Stimulated activated CD8-positive, alpha-beta memory T cell treated with anti-CD3 and anti-CD28 coated beads, Interleukin-7, amount 100 ng/mL, for 4 hours (primary cell): ENCODE data around the gene FOXO3B.
"Not testable (repeated sequence)": the region's sequence is repeated elsewhere in the genome, so short reads cannot be mapped to it uniquely, and the experiment has no call there.

Source experiments
- DNase-seq, 2 donors: peaks; one replicate each; pipeline ENCODE4 v3.0.0-alpha.2; 2020; ENCODE audit warnings: low read depth in 2 of 2

The FOXO3B gene

GRCh38 chr17:18650094-18650493, 32.0 kb downstream of the FOXO3B start:
- not testable (repeated sequence) for DNase-seq

DNA sequence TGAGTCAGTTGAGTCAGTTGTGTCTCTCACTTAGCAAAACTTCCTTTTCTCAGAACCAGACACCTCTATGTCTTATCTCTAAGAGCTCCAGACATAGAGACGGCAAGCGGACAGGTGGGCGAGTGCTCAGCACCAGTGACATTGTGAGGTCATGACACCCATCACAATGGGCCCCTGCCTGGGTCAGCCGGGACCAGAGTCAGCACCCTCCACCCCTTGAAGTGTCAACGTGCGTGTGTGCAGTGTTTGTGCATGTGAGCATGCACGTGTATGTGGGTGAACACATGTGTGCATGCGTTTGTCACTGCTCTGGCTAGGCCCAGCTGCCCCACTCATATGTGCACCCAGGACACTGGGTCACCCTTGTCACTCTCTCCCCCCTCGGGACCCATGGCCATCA, 37.8 kb downstream of the FOXO3B start, which contains the start of gene TBC1D28:
Gene TBC1D28 (minus strand): TSS at position 101 of the 400 bp plus-strand sequence. CDS start 3,039 bp downstream, outside the sequence.
- not testable (repeated sequence) for DNase-seq

DNA sequence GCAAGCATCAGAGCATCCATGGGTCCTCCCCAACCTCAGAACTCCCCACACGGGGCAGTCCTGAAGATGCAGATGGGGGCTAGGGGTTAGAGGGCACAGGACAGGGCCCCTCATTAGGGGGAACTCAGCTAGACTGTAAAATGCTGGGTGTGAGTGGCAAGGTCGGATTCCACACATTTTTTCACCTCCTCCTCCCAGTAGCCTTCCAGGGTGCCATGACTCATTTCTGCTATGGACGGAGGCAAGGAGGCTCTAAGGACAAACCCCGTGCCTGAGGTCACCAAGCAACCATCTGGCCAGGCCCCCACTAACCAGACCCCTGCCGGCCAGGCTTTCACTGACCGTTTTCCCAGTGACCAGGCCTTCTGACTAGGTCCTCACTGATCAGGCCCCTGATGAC, 39.0 kb downstream of the FOXO3B start:
- not testable (repeated sequence) for DNase-seq

GRCh38 chr17:18638357-18638756, 43.8 kb downstream of the FOXO3B start:
- DNase-seq, result not testable (repeated sequence)

- DNase-seq, result not testable (repeated sequence)
Observed at GRCh38 chr17:18636237-18636636, 45.9 kb downstream of the FOXO3B start.

- DNase-seq, result not testable (repeated sequence)
Observed at GRCh38 chr17:18635773-18636172, 46.3 kb downstream of the FOXO3B start.

GRCh38 chr17:18634550-18635263, 47.4 kb downstream of the FOXO3B start:
- DNase-seq, result not testable (repeated sequence)
